IMR-90 (cell line): ENCODE results near the gene EFHD2. TPM values are rescaled to one million over a fixed set of nuclear protein-coding genes. Genes with fewer than 3 reads are reported as not detected.
A peak's percentile ranks its signal among the peaks of the same experiment; 100 is the strongest.

Experiments
- ATAC-seq: fragments of 200-7000 bp; cut with Tn5 transposase; 2 replicates; pipeline ENCODE4 v1.9.1; 2020; ENCODE audit warnings: low read depth, mild to moderate bottlenecking, moderate library complexity
- BruUV-seq: library from RNA; stranded (reverse); fragments of 400-500 nt; replicated peaks from 2 replicates; lab custom pipeline; 2021; lab: Mats Ljungman, UMichigan
- CTCF ChIA-PET: fragments of 300-600 bp; formaldehyde crosslinking; extraction: SDS; loops from one replicate; lab custom pipeline; 2021; ENCODE audit warnings: antibody characterized with exemption; lab: Yijun Ruan, JAX
- POLR2A ChIA-PET: fragments of 300-600 bp; sonication (Branson Sonifier 250); formaldehyde crosslinking; loops from one replicate; lab custom pipeline; 2022; ENCODE audit warnings: antibody characterized with exemption; ENCODE audit not compliant: unreplicated experiment; lab: Charles Lee
- DNase-seq: peaks from one replicate; pipeline ENCODE4 v3.0.0; 2013
- H2AFZ ChIP-seq: replicated peaks from 2 replicates; pipeline ENCODE3; 2013; ENCODE audit warnings: low read length, mild to moderate bottlenecking; ENCODE audit not compliant: poor library complexity
- H2AK5ac ChIP-seq: 2 replicates; pipeline ENCODE4 v1.6.1; 2013; ENCODE audit warnings: low read depth, low read length, inconsistent platforms
- H2AK9ac ChIP-seq: replicated peaks from 2 replicates; pipeline ENCODE3; 2013; ENCODE audit warnings: mild to moderate bottlenecking, low read depth, low read length, moderate library complexity; ENCODE audit not compliant: poor library complexity
- H2BK120ac ChIP-seq: 2 replicates; pipeline ENCODE4 v1.6.1; 2013; ENCODE audit warnings: low read depth, low read length, inconsistent platforms
- H2BK15ac ChIP-seq: 3 replicates; pipeline ENCODE4 v1.6.1; 2013; ENCODE audit warnings: low read depth, low read length, inconsistent platforms
- H2BK20ac ChIP-seq: 2 replicates; pipeline ENCODE4 v1.6.1; 2013; ENCODE audit warnings: low read depth, mild to moderate bottlenecking, inconsistent platforms, low read length, moderate library complexity
- H2BK5ac ChIP-seq: 2 replicates; pipeline ENCODE4 v1.6.1; 2013; ENCODE audit warnings: mild to moderate bottlenecking, low read depth, low read length, inconsistent platforms; ENCODE audit not compliant: poor library complexity, severe bottlenecking
- H3K14ac ChIP-seq: replicated peaks from 2 replicates; pipeline ENCODE4 v1.6.1; 2013; ENCODE audit warnings: low read depth, low read length, inconsistent platforms
- H3K18ac ChIP-seq: 2 replicates; pipeline ENCODE4 v1.6.1; 2013; ENCODE audit warnings: low read depth, low read length, control low read depth
- H3K23ac ChIP-seq: 2 replicates; pipeline ENCODE4 v1.6.1; 2013; ENCODE audit warnings: low read depth, low read length, inconsistent platforms
- H3K27ac ChIP-seq: 2 replicates; pipeline ENCODE4 v1.5.1; 2013; ENCODE audit warnings: mild to moderate bottlenecking, control low read depth, low read length; ENCODE audit not compliant: insufficient read depth
- H3K27me3 ChIP-seq: 2 replicates; pipeline ENCODE4 v1.6.1; 2013; ENCODE audit warnings: low read length; ENCODE audit not compliant: control insufficient read depth, insufficient read depth
- H3K36me3 ChIP-seq: 2 replicates; pipeline ENCODE4 v1.6.1; 2013; ENCODE audit warnings: low read length, mixed read lengths; ENCODE audit not compliant: control insufficient read depth, insufficient read depth
- H3K4ac ChIP-seq: 2 replicates; pipeline ENCODE4 v1.6.1; 2013; ENCODE audit warnings: low read depth, low read length, inconsistent platforms
- H3K4me1 ChIP-seq: 2 replicates; pipeline ENCODE4 v1.6.1; 2013; ENCODE audit warnings: low read length, mixed read lengths; ENCODE audit not compliant: control insufficient read depth, insufficient read depth
- H3K4me2 ChIP-seq: 2 replicates; pipeline ENCODE4 v1.6.1; 2013; ENCODE audit warnings: low read depth, mild to moderate bottlenecking, control low read depth, low read length, moderate library complexity
- H3K4me3 ChIP-seq: 2 replicates; pipeline ENCODE4 v1.5.1; 2013; ENCODE audit warnings: low read depth, mild to moderate bottlenecking, control low read depth, low read length, moderate library complexity; ENCODE audit not compliant: insufficient read depth
- H3K56ac ChIP-seq: 2 replicates; pipeline ENCODE4 v1.6.1; 2013; ENCODE audit warnings: low read length, inconsistent platforms; ENCODE audit not compliant: insufficient read depth; ENCODE audit errors: extremely low read depth
- H3K79me1 ChIP-seq, 2 experiments: 2 replicates each; pipeline ENCODE4 v1.6.1; 2013; ENCODE audit warnings: low read length in 2 of 2, inconsistent platforms in 1 of 2, low read depth in 1 of 2
- H3K9ac ChIP-seq: 2 replicates; pipeline ENCODE4 v1.6.1; 2013; ENCODE audit warnings: low read depth, low read length, control low read depth
- H3K9me1 ChIP-seq: 2 replicates; pipeline ENCODE4 v1.6.1; 2013; ENCODE audit warnings: low read length, inconsistent platforms; ENCODE audit not compliant: insufficient read depth
- H3K9me3 ChIP-seq: 2 replicates; pipeline ENCODE4 v1.6.1; 2013; ENCODE audit warnings: low read length; ENCODE audit not compliant: control insufficient read depth, insufficient read depth
- H4K20me1 ChIP-seq: 2 replicates; pipeline ENCODE4 v1.6.1; 2013; ENCODE audit warnings: low read length, inconsistent platforms; ENCODE audit not compliant: insufficient read depth
- H4K5ac ChIP-seq: 2 replicates; pipeline ENCODE4 v1.6.1; 2013; ENCODE audit warnings: mild to moderate bottlenecking, low read depth, low read length, control low read depth
- H4K8ac ChIP-seq, 2 experiments: 2 replicates each; pipeline ENCODE4 v1.6.1; 2013; ENCODE audit warnings: low read depth in 2 of 2, low read length in 2 of 2, control low read depth in 1 of 2, inconsistent platforms in 1 of 2
- H4K91ac ChIP-seq: 2 replicates; pipeline ENCODE4 v1.6.1; 2013; ENCODE audit warnings: low read depth, low read length, inconsistent platforms; ENCODE audit not compliant: insufficient read depth
- FOS ChIP-seq: fragments of 150-350 bp; IDR thresholded peaks from 2 replicates; pipeline ENCODE4 v1.6.1; 2016; ENCODE audit warnings: low read depth, low read length
- MAZ ChIP-seq: IDR thresholded peaks from 2 replicates; pipeline ENCODE4 v1.6.1; 2012; ENCODE audit warnings: low read depth, mild to moderate bottlenecking, low read length, improper control_type of control experiment, moderate library complexity, borderline replicate concordance
- POLR2A ChIP-seq: IDR thresholded peaks from 2 replicates; pipeline ENCODE4 v1.6.1; 2012; ENCODE audit warnings: mild to moderate bottlenecking, low read depth, low read length
- WGBS, 2 experiments: methylation state at CpG; one replicate each; pipeline versions ENCODE4 v1.1.5 to v1.1.7; 2013; ENCODE audit warnings: missing lambda C conversion rate in 2 of 2; ENCODE audit not compliant: insufficient read length in 1 of 2; ENCODE audit errors: extremely low coverage in 2 of 2; 5-methylcytosine and 5-hydroxymethylcytosine counted together
- dilution Hi-C: fragments of 300-500 bp; cut with HindIII; formaldehyde crosslinking; loops from one replicate; pipeline ENCODE4 v1.14.3; 2018; ENCODE audit warnings: low sequenced_read_pairs; ENCODE audit not compliant: unreplicated experiment
- in situ Hi-C: fragments of 300-500 bp; cut with MboI; formaldehyde crosslinking; loops from 3 replicates; pipeline ENCODE4 v1.14.3; 2019; ENCODE audit warnings: low sequenced_read_pairs, inconsistent platforms, mixed read lengths
- intact Hi-C: fragments of 100-400 bp; cut with micrococcal nuclease; formaldehyde crosslinking; loops from 2 replicates; pipeline ENCODE4 v1.10.0; 2022
- polyA plus RNA-seq, 3 experiments: library from polyadenylated mRNA; depleted of rRNA; stranded (reverse); fragments of >200 nt; gene quantifications; 2 replicates each; pipeline ENCODE4 v1.2.3, GENCODE V29; 2012; ENCODE audit warnings: low replicate concordance in 1 of 3
- total RNA-seq: library from RNA; depleted of rRNA; stranded (reverse); fragments of >200 nt; gene quantifications from 2 replicates; pipeline ENCODE4 v1.2.3, GENCODE V29; 2012
- TF ChIP-seq, protein P1 (sequence below): conservative IDR thresholded peaks from 2 replicates; pipeline ENCODE4 v1.5.1; 2012; ENCODE audit warnings: mild to moderate bottlenecking, low read depth, low read length, improper control_type of control experiment

The EFHD2 gene
- total and polyA plus RNA-seq, 2 of the 4 experiments (the other 2 are of a cell fraction), result 22.6 to 58.9 TPM

DNA sequence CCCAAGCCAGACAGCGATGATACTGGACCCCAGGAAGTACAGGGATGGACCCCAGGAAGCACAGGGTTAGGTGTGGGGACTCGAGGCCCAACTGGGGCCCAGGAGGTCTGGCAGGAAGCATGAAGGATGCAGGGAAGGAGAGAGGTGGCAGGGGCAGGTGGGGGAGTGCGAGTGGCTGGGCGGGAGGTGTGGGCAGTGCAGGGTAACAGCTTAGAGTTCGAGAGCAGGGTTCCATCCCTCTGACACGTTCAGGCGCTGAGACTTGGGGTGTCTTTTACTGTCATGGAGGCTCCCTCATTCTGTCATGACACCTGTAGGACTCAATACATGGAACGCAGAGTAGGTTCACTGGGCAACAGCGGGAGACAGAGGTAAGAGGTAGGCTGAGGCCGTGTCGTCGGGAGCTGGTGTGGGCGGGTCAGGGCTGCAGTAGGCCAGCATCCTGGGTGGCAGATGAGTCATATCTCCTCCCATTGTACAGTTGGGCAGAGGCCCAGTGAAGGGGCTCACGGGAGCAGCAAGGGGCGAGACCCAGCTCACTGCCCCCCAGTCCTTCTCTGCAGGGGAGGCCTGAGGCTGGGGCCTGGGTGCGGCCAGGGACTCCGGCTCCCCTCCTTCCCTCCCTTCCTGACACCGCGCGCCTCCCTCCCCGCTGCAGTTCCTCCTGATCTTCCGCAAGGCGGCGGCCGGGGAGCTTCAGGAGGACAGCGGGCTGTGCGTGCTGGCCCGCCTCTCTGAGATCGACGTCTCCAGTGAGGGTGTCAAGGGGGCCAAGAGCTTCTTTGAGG, 17.0 kb downstream of the EFHD2 start:
- Histone ChIP-seq H2BK15ac (no peak overlapping the region), H2AK5ac (peak overlapping the region; percentile 64), H3K4me1 (peaks cover 16% of the 10 kb centered on the region), H2BK120ac (peak overlapping the region; percentile 8; the same call in 1 of the 2 replicates), H2BK5ac (peak overlapping the region; percentile 32), H3K9me3 (no peaks in the 10 kb centered on the region), H3K9ac (no peak overlapping the region), H3K36me3 (peaks cover 9% of the 10 kb centered on the region), H3K18ac (no peak overlapping the region), H3K4me3 (no peak overlapping the region), H3K79me1 (peaks cover 4 to 42% of the 10 kb centered on the region in 2 experiments; a peak in 2 of 4 replicates), H2AFZ (peak overlapping the region; percentile 81), H3K4me2 (no peak overlapping the region), H3K4ac (peak overlapping the region; percentile 55), H3K56ac (no peak overlapping the region), H4K5ac (no peak overlapping the region), H3K27ac (peak overlapping the region; percentile 16; the same call in 1 of the 2 replicates), H3K9me1 (peaks cover 11% of the 10 kb centered on the region), H3K27me3 (no peaks in the 10 kb centered on the region), H4K20me1 (peaks cover 16% of the 10 kb centered on the region), H3K23ac (no peak overlapping the region), H2AK9ac (peak overlapping the region; percentile 77), H4K8ac (no peak overlapping the region), H4K91ac (peak overlapping the region; percentile 27; the same call in 1 of the 2 replicates), H3K14ac (no peak overlapping the region), H2BK20ac (no peak overlapping the region)
- ChIA-PET CTCF (interaction anchor here (0.6 to 2.1 kb wide), 9 partner anchors 9 to 456 kb away, joined by 3 to 13 read pairs (median 3); no protein-coding TSS in a partner anchor), POLR2A (no interaction called here)
- intact Hi-C loops (no loop called here), dilution Hi-C loops (no loop called here), in situ Hi-C loops (loop anchor here (5.0 to 10.0 kb wide), 2 partner anchors 99 to 272 kb away; partner anchors contain the start of gene TMEM51)
- TF ChIP-seq, protein P1, sequence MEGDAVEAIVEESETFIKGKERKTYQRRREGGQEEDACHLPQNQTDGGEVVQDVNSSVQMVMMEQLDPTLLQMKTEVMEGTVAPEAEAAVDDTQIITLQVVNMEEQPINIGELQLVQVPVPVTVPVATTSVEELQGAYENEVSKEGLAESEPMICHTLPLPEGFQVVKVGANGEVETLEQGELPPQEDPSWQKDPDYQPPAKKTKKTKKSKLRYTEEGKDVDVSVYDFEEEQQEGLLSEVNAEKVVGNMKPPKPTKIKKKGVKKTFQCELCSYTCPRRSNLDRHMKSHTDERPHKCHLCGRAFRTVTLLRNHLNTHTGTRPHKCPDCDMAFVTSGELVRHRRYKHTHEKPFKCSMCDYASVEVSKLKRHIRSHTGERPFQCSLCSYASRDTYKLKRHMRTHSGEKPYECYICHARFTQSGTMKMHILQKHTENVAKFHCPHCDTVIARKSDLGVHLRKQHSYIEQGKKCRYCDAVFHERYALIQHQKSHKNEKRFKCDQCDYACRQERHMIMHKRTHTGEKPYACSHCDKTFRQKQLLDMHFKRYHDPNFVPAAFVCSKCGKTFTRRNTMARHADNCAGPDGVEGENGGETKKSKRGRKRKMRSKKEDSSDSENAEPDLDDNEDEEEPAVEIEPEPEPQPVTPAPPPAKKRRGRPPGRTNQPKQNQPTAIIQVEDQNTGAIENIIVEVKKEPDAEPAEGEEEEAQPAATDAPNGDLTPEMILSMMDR, result 0 out of 2 replicates have a peak, but pooled peaks have one; percentile 3
- TF ChIP-seq MAZ (peak; percentile 30; the same call in 1 of the 2 replicates), FOS (peak; percentile 63), POLR2A (no peak)
- peak; percentile 57 for DNase-seq
- WGBS, 2 experiments, result 71% methylated on average over 13 of the region's 30 CpGs; no CpG with 5 or more reads in 1 of the 2 experiments
- BruUV-seq, result no TSS peak
- peak; percentile 63 for ATAC-seq
